Measurements from ENCODE around the gene TCP11L1.
"Not testable (repeated sequence)": the region's sequence is repeated elsewhere in the genome, so short reads cannot be mapped to it uniquely, and the experiment has no call there.

DNA sequence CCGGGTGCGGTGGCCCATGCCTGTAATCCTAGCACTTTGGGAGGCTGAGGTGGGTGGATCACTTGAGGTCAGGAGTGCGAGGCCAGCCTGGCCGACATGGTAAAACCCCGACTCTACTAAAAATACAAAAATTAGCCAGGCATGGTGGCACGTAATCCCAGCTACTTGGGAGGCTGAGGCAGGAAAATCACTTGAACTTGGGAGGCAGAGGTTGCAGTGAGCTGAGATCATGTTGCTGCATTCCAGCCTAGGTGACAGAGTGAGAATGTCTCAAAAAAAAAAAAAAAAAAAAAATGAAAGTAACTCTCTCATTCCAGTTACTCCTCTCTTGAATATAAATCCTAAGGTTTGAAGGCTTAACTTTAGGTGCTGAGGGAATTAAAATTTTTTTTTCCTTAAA, 10.2 kb upstream of the TCP11L1 start:
- TF ChIP-seq, protein P1, sequence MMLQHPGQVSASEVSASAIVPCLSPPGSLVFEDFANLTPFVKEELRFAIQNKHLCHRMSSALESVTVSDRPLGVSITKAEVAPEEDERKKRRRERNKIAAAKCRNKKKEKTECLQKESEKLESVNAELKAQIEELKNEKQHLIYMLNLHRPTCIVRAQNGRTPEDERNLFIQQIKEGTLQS (CRISPR knock-in tag; conservative IDR thresholded peaks at IDR 0.05), result not testable (repeated sequence)
- TF ChIP-seq, protein P2, sequence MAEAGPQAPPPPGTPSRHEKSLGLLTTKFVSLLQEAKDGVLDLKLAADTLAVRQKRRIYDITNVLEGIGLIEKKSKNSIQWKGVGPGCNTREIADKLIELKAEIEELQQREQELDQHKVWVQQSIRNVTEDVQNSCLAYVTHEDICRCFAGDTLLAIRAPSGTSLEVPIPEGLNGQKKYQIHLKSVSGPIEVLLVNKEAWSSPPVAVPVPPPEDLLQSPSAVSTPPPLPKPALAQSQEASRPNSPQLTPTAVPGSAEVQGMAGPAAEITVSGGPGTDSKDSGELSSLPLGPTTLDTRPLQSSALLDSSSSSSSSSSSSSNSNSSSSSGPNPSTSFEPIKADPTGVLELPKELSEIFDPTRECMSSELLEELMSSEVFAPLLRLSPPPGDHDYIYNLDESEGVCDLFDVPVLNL (CRISPR knock-in tag; IDR thresholded peaks at IDR 0.05; ENCODE audit: borderline replicate concordance, low read depth), result not testable (repeated sequence)
- TF ChIP-seq, protein P3, sequence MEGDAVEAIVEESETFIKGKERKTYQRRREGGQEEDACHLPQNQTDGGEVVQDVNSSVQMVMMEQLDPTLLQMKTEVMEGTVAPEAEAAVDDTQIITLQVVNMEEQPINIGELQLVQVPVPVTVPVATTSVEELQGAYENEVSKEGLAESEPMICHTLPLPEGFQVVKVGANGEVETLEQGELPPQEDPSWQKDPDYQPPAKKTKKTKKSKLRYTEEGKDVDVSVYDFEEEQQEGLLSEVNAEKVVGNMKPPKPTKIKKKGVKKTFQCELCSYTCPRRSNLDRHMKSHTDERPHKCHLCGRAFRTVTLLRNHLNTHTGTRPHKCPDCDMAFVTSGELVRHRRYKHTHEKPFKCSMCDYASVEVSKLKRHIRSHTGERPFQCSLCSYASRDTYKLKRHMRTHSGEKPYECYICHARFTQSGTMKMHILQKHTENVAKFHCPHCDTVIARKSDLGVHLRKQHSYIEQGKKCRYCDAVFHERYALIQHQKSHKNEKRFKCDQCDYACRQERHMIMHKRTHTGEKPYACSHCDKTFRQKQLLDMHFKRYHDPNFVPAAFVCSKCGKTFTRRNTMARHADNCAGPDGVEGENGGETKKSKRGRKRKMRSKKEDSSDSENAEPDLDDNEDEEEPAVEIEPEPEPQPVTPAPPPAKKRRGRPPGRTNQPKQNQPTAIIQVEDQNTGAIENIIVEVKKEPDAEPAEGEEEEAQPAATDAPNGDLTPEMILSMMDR (IDR thresholded peaks at IDR 0.05), result not testable (repeated sequence)
- not testable (repeated sequence) for TF ChIP-seq NR1H2 (CRISPR knock-in tag; IDR thresholded peaks at IDR 0.05); NR2C2 (CRISPR knock-in tag; IDR thresholded peaks at IDR 0.05); TCF7 (CRISPR knock-in tag; IDR thresholded peaks at IDR 0.05; ENCODE audit: low read depth); NFYB (CRISPR knock-in tag; conservative IDR thresholded peaks at IDR 0.05; ENCODE audit: low read depth); KAT7 (CRISPR knock-in tag; IDR thresholded peaks at IDR 0.05; ENCODE audit: borderline replicate concordance); ESRRA (CRISPR knock-in tag; IDR thresholded peaks at IDR 0.05; ENCODE audit: borderline replicate concordance)
- TF ChIP-seq, protein P4, sequence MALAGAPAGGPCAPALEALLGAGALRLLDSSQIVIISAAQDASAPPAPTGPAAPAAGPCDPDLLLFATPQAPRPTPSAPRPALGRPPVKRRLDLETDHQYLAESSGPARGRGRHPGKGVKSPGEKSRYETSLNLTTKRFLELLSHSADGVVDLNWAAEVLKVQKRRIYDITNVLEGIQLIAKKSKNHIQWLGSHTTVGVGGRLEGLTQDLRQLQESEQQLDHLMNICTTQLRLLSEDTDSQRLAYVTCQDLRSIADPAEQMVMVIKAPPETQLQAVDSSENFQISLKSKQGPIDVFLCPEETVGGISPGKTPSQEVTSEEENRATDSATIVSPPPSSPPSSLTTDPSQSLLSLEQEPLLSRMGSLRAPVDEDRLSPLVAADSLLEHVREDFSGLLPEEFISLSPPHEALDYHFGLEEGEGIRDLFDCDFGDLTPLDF (CRISPR knock-in tag; IDR thresholded peaks at IDR 0.05), result not testable (repeated sequence)
- TF ChIP-seq, protein P5, sequence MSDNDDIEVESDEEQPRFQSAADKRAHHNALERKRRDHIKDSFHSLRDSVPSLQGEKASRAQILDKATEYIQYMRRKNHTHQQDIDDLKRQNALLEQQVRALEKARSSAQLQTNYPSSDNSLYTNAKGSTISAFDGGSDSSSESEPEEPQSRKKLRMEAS (CRISPR knock-in tag; IDR thresholded peaks at IDR 0.05), result not testable (repeated sequence)

Data from WTC11 (cell line).